GM12878 (cell line): Measurements from ENCODE around the gene IFNK. TPM values are rescaled to one million over a fixed set of nuclear protein-coding genes. Genes with fewer than 3 reads are reported as not detected.

Experiments used
- FOXM1 ChIP-seq: IDR thresholded peaks from 2 replicates; pipeline ENCODE4 v1.6.1; 2012; ENCODE audit warnings: low read depth, mild to moderate bottlenecking, inconsistent platforms, low read length, moderate library complexity
- HCFC1 ChIP-seq: fragments of 150-350 bp; IDR thresholded peaks from 2 replicates; pipeline ENCODE4 v1.6.1; 2014; ENCODE audit warnings: low read length
- HDGF ChIP-seq: fragments of 450-650 bp; IDR thresholded peaks from 2 replicates; pipeline ENCODE4 v1.6.1; 2016; ENCODE audit warnings: antibody characterized with exemption
- polyA plus RNA-seq, 11 experiments: library from polyadenylated mRNA; depleted of rRNA in 4 of 11; unstranded in 6 of 11; stranded (reverse) in 5 of 11; fragments of >200 nt; fragmentation: Nextera tagmentation in 4 of 11; fragmentation: Illumina TruSeq in 1 of 11; extraction: Ambion mirVana in 4 of 11; extraction: Trizol in 1 of 11; gene quantifications; 1 replicate in 1 of 11; 2 replicates in 10 of 11; pipeline versions ENCODE4 v1.2.1 to v1.2.3, GENCODE V29; 2011 to 2016; ENCODE audit warnings: inconsistent platforms in 2 of 11, missing spikeins in 2 of 11, low read depth in 1 of 11
- total RNA-seq, 4 experiments: library from RNA; depleted of rRNA in 3 of 4; stranded (reverse); fragments of >200 nt in 3 of 4; fragmentation: Illumina TruSeq in 1 of 4; extraction: Trizol in 1 of 4; gene quantifications; 2 replicates each; pipeline versions ENCODE4 v1.2.1 to v1.2.3, GENCODE V29; 2013 to 2021
- TF ChIP-seq, protein P1 (sequence below): fragments of 450-650 bp; IDR thresholded peaks from 2 replicates; pipeline ENCODE4 v1.6.1; 2016; ENCODE audit warnings: mild to moderate bottlenecking, moderate library complexity, borderline replicate concordance
- TF ChIP-seq, protein P2 (sequence below): fragments of 450-650 bp; formaldehyde crosslinking; IDR thresholded peaks from 2 replicates; pipeline ENCODE4 v1.5.0; 2022; ENCODE audit warnings: mild to moderate bottlenecking, missing genetic modification characterization

IFNK gene
- total and polyA plus RNA-seq, 10 of the 15 experiments (the other 5 are each of a cell fraction or from before 2014, with no cell fraction given) = 0.06 TPM; not detected in 9

DNA sequence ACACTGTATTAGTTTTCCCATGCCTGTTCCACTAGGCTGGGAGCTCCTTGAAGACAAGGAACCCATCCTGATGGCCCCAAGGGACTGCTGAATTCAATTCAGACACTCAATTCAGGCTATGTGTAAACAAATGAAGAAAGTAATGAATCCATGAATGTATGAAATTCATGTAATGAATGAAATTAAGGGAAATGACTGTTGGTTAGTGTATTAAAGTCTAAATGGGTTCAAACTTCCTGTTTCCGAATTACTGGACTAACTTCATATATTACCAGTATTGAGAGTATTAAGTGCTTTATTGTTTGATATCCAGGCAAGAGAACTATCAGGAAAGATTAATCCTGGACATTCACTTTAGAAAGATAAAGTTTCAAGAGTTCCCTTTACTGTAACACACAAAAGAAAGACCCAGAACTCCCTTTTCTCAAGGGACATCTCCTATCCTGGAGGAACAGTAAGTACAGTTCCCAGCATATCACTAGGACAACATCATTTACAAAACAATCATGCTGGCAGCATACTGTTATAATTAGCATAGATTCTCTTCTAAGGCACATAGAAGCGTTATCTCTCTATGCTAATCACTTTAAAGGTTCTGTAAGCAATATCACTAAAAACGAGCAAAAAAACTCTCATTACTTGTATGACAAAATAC is 28.5 kb upstream of the IFNK start (continued):
- TF ChIP-seq, protein P1, sequence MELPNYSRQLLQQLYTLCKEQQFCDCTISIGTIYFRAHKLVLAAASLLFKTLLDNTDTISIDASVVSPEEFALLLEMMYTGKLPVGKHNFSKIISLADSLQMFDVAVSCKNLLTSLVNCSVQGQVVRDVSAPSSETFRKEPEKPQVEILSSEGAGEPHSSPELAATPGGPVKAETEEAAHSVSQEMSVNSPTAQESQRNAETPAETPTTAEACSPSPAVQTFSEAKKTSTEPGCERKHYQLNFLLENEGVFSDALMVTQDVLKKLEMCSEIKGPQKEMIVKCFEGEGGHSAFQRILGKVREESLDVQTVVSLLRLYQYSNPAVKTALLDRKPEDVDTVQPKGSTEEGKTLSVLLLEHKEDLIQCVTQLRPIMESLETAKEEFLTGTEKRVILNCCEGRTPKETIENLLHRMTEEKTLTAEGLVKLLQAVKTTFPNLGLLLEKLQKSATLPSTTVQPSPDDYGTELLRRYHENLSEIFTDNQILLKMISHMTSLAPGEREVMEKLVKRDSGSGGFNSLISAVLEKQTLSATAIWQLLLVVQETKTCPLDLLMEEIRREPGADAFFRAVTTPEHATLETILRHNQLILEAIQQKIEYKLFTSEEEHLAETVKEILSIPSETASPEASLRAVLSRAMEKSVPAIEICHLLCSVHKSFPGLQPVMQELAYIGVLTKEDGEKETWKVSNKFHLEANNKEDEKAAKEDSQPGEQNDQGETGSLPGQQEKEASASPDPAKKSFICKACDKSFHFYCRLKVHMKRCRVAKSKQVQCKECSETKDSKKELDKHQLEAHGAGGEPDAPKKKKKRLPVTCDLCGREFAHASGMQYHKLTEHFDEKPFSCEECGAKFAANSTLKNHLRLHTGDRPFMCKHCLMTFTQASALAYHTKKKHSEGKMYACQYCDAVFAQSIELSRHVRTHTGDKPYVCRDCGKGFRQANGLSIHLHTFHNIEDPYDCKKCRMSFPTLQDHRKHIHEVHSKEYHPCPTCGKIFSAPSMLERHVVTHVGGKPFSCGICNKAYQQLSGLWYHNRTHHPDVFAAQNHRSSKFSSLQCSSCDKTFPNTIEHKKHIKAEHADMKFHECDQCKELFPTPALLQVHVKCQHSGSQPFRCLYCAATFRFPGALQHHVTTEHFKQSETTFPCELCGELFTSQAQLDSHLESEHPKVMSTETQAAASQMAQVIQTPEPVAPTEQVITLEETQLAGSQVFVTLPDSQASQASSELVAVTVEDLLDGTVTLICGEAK = no peak
- TF ChIP-seq HCFC1 = no peak
- no peak for TF ChIP-seq HDGF
- TF ChIP-seq, protein P2, sequence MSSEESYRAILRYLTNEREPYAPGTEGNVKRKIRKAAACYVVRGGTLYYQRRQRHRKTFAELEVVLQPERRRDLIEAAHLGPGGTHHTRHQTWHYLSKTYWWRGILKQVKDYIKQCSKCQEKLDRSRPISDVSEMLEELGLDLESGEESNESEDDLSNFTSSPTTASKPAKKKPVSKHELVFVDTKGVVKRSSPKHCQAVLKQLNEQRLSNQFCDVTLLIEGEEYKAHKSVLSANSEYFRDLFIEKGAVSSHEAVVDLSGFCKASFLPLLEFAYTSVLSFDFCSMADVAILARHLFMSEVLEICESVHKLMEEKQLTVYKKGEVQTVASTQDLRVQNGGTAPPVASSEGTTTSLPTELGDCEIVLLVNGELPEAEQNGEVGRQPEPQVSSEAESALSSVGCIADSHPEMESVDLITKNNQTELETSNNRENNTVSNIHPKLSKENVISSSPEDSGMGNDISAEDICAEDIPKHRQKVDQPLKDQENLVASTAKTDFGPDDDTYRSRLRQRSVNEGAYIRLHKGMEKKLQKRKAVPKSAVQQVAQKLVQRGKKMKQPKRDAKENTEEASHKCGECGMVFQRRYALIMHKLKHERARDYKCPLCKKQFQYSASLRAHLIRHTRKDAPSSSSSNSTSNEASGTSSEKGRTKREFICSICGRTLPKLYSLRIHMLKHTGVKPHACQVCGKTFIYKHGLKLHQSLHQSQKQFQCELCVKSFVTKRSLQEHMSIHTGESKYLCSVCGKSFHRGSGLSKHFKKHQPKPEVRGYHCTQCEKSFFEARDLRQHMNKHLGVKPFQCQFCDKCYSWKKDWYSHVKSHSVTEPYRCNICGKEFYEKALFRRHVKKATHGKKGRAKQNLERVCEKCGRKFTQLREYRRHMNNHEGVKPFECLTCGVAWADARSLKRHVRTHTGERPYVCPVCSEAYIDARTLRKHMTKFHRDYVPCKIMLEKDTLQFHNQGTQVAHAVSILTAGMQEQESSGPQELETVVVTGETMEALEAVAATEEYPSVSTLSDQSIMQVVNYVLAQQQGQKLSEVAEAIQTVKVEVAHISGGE (CRISPR knock-in tag) = no peak
- TF ChIP-seq FOXM1 = no peak
